ENCODE data around the gene TXLNB.

Gene TXLNB

GRCh38 chr6:139335447-139336210 is 43.8 kb upstream of the TXLNB start:
- H3K4me3 ChIP-seq (ENCODE audit: low read depth, low read length) = no peak overlapping the region
- DNase-seq (ENCODE audit: low read depth, low spot score) = no peak
- TF ChIP-seq, protein P1, sequence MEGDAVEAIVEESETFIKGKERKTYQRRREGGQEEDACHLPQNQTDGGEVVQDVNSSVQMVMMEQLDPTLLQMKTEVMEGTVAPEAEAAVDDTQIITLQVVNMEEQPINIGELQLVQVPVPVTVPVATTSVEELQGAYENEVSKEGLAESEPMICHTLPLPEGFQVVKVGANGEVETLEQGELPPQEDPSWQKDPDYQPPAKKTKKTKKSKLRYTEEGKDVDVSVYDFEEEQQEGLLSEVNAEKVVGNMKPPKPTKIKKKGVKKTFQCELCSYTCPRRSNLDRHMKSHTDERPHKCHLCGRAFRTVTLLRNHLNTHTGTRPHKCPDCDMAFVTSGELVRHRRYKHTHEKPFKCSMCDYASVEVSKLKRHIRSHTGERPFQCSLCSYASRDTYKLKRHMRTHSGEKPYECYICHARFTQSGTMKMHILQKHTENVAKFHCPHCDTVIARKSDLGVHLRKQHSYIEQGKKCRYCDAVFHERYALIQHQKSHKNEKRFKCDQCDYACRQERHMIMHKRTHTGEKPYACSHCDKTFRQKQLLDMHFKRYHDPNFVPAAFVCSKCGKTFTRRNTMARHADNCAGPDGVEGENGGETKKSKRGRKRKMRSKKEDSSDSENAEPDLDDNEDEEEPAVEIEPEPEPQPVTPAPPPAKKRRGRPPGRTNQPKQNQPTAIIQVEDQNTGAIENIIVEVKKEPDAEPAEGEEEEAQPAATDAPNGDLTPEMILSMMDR (IDR thresholded peaks at IDR 0.05; ENCODE audit: low read depth, low read length) = no peak
- in situ Hi-C loops (cut with HindIII; ENCODE audit: low sequenced_read_pairs) = no loop called here

DNA sequence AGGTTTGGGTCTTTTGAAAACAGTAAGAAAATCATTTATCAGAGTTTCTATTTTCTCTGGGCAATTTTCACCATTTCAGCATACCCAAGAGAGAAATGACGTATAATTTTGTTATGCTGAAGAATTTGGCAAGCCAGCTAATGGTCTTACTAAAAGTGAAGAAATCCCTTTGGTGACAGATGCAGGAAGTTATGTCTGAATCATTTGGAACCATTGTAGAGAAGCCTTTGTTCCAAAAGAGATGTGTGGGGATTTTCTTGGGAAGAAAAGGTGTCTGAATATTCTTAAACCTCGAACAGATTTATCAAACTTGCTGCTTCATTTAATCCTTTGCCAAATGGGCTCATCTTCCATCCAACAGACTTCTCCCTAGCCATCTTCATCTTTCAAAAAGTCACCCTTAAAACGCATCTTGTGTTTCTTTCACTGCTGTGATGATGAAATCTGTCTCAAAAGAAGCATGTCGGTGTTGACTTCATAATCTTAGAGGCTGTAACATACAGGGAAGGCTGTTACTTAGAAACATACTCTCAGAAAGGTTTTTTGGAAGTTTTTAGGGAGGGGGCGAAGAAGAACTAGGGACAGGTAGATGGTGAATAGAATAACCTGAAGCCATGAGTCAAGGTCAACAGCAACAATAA is 43.1 kb upstream of the TXLNB start:
- no peak overlapping the region for H3K4me3 ChIP-seq (ENCODE audit: low read depth, low read length)
- in situ Hi-C loops (cut with HindIII; ENCODE audit: low sequenced_read_pairs) = no loop called here
- peak; percentile 92 for DNase-seq (ENCODE audit: low read depth, low spot score)
- TF ChIP-seq, protein P1 (IDR thresholded peaks at IDR 0.05; ENCODE audit: low read depth, low read length) = no peak

DNA sequence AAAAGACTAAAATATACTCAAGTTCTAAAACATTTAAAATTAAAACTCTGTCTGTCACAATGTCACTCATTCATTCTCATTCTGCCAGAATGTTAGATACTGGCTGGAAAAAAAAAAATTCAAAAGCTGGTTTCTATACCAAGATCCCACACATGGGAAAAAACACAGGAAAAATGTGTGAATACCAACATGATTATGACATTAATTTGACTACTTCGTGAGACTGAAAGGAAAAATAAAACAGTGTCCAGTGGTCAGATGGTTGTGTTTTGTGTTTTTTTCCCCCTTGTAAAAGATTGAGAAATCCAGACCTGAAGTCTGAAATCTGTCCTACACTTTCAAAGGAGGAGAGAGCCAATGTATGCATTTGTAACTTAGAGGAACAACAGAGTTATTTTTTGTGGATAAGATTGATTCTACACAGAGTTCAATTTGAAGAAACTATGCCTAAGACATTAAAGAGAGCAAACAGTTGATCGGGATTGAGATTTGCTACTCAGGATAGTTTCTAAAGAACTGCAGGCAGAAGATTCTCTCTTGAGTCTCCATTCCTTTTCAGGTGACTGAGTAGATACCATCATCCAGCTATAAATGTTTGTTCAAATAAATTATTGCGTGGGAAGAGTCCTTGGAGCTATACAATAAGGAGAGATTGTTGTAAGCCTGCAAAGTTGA is 39.2 kb upstream of the TXLNB start:
- no peak overlapping the region for H3K4me3 ChIP-seq (ENCODE audit: low read depth, low read length)
- DNase-seq (ENCODE audit: low read depth, low spot score) = no peak
- TF ChIP-seq, protein P1 (IDR thresholded peaks at IDR 0.05; ENCODE audit: low read depth, low read length) = no peak
- in situ Hi-C loops (cut with HindIII; ENCODE audit: low sequenced_read_pairs) = no loop called here

DNA sequence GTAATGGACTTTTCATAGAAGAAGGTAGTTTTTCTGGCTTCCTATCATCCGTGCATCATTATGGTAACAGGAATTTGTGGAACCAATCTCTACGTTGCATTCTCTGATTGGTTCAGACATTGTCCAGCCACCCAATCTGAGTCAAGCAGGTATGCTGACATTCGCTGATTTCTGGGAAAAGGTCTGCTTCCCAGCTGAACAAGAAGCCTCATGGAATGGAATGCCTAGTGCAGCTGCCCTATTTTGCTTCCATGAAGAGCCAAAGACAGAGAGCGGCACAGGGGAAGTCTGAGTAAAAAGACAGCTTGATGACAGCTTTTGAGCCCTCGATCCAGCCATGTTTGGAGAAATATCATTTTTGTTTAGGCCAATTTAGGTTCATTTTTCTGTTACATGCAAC is 38.5 kb upstream of the TXLNB start:
- TF ChIP-seq, protein P1 (IDR thresholded peaks at IDR 0.05; ENCODE audit: low read depth, low read length) = no peak
- no peak for DNase-seq (ENCODE audit: low read depth, low spot score)
- in situ Hi-C loops (cut with HindIII; ENCODE audit: low sequenced_read_pairs) = no loop called here
- no peak overlapping the region for H3K4me3 ChIP-seq (ENCODE audit: low read depth, low read length)

GRCh38 chr6:139329224-139329623 is 37.4 kb upstream of the TXLNB start:
- TF ChIP-seq, protein P1 (IDR thresholded peaks at IDR 0.05; ENCODE audit: low read depth, low read length) = no peak
- in situ Hi-C loops (cut with HindIII; ENCODE audit: low sequenced_read_pairs) = no loop called here
- no peak for DNase-seq (ENCODE audit: low read depth, low spot score)
- no peak overlapping the region for H3K4me3 ChIP-seq (ENCODE audit: low read depth, low read length)

- TF ChIP-seq, protein P1 (IDR thresholded peaks at IDR 0.05; ENCODE audit: low read depth, low read length) = no peak
- DNase-seq (ENCODE audit: low read depth, low spot score) = no peak
- in situ Hi-C loops (cut with HindIII; ENCODE audit: low sequenced_read_pairs) = no loop called here
- H3K4me3 ChIP-seq (ENCODE audit: low read depth, low read length) = no peak overlapping the region
Observed at GRCh38 chr6:139327038-139327437, 35.2 kb upstream of the TXLNB start.

Data from astrocyte of the spinal cord (primary cell).